Activated CD8-positive, alpha-beta memory T cell treated with anti-CD3 and anti-CD28 coated beads for 48 hours (primary cell): ENCODE measurements around the gene UBALD2.

ENCODE experiments used
- DNase-seq, 3 experiments: peaks; one replicate each; pipeline ENCODE4 v3.0.0-alpha.2; 2020; ENCODE audit warnings: low read depth in 2 of 3, low spot score in 2 of 3

The UBALD2 gene

DNA sequence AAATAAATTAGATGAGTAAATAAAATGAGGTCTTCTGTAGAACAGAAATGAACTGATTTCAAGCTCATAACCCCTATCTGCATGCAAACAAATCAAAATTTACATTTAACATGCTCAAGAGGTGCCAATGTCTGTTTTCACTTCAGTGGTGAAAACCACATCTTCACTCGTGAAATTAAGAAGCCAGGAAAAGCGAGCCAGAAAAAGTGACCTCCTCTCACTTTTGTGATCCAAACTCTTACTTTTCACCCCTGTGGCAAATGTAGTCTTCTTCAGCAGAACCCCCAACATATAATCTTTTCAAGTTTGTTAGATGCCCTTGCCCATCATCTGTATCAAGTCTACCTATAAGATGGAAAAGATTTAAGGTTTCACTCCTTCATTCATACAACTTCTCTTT lies 52.4 kb downstream of the UBALD2 start:
- no peak for DNase-seq

DNA sequence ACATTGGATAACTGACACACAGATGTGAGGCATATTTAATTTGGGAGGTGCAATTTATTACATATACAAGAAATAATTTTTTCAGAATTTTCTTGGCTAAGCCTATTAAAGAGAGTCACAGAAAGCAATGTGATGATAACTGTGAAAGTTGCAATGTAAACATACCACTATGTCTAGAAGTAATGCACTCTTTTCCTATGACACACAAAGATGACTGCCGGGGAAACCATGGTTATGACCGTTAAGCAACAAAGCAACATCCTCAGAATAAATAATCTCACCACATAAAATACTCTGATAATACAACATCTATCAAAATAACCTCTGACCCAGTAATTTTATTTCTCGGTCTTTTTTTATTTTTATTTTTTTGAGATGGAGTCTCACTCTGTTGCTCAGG lies 53.4 kb downstream of the UBALD2 start:
- DNase-seq = no peak
